IMR-90 (cell line): ENCODE measurements around the gene LRRN2. TPM values are rescaled to one million over a fixed set of nuclear protein-coding genes. Genes with fewer than 3 reads are reported as not detected.

Experiments used
- ATAC-seq: fragments of 200-7000 bp; cut with Tn5 transposase; 2 replicates; pipeline ENCODE4 v1.9.1; 2020; ENCODE audit warnings: low read depth, mild to moderate bottlenecking, moderate library complexity
- BruUV-seq: library from RNA; stranded (reverse); fragments of 400-500 nt; replicated peaks from 2 replicates; lab custom pipeline; 2021; lab: Mats Ljungman, UMichigan
- CTCF ChIA-PET: fragments of 300-600 bp; formaldehyde crosslinking; extraction: SDS; loops from one replicate; lab custom pipeline; 2021; ENCODE audit warnings: antibody characterized with exemption; lab: Yijun Ruan, JAX
- POLR2A ChIA-PET: fragments of 300-600 bp; sonication (Branson Sonifier 250); formaldehyde crosslinking; loops from one replicate; lab custom pipeline; 2022; ENCODE audit warnings: antibody characterized with exemption; ENCODE audit not compliant: unreplicated experiment; lab: Charles Lee
- DNase-seq: peaks from one replicate; pipeline ENCODE4 v3.0.0; 2013
- H2AFZ ChIP-seq: replicated peaks from 2 replicates; pipeline ENCODE3; 2013; ENCODE audit warnings: low read length, mild to moderate bottlenecking; ENCODE audit not compliant: poor library complexity
- H2AK5ac ChIP-seq: 2 replicates; pipeline ENCODE4 v1.6.1; 2013; ENCODE audit warnings: low read depth, low read length, inconsistent platforms
- H2AK9ac ChIP-seq: replicated peaks from 2 replicates; pipeline ENCODE3; 2013; ENCODE audit warnings: mild to moderate bottlenecking, low read depth, low read length, moderate library complexity; ENCODE audit not compliant: poor library complexity
- H2BK120ac ChIP-seq: 2 replicates; pipeline ENCODE4 v1.6.1; 2013; ENCODE audit warnings: low read depth, low read length, inconsistent platforms
- H2BK15ac ChIP-seq: 3 replicates; pipeline ENCODE4 v1.6.1; 2013; ENCODE audit warnings: low read depth, low read length, inconsistent platforms
- H2BK20ac ChIP-seq: 2 replicates; pipeline ENCODE4 v1.6.1; 2013; ENCODE audit warnings: low read depth, mild to moderate bottlenecking, inconsistent platforms, low read length, moderate library complexity
- H2BK5ac ChIP-seq: 2 replicates; pipeline ENCODE4 v1.6.1; 2013; ENCODE audit warnings: mild to moderate bottlenecking, low read depth, low read length, inconsistent platforms; ENCODE audit not compliant: poor library complexity, severe bottlenecking
- H3K14ac ChIP-seq: replicated peaks from 2 replicates; pipeline ENCODE4 v1.6.1; 2013; ENCODE audit warnings: low read depth, low read length, inconsistent platforms
- H3K18ac ChIP-seq: 2 replicates; pipeline ENCODE4 v1.6.1; 2013; ENCODE audit warnings: low read depth, low read length, control low read depth
- H3K23ac ChIP-seq: 2 replicates; pipeline ENCODE4 v1.6.1; 2013; ENCODE audit warnings: low read depth, low read length, inconsistent platforms
- H3K27ac ChIP-seq: 2 replicates; pipeline ENCODE4 v1.5.1; 2013; ENCODE audit warnings: mild to moderate bottlenecking, control low read depth, low read length; ENCODE audit not compliant: insufficient read depth
- H3K27me3 ChIP-seq: 2 replicates; pipeline ENCODE4 v1.6.1; 2013; ENCODE audit warnings: low read length; ENCODE audit not compliant: control insufficient read depth, insufficient read depth
- H3K36me3 ChIP-seq: 2 replicates; pipeline ENCODE4 v1.6.1; 2013; ENCODE audit warnings: low read length, mixed read lengths; ENCODE audit not compliant: control insufficient read depth, insufficient read depth
- H3K4ac ChIP-seq: 2 replicates; pipeline ENCODE4 v1.6.1; 2013; ENCODE audit warnings: low read depth, low read length, inconsistent platforms
- H3K4me1 ChIP-seq: 2 replicates; pipeline ENCODE4 v1.6.1; 2013; ENCODE audit warnings: low read length, mixed read lengths; ENCODE audit not compliant: control insufficient read depth, insufficient read depth
- H3K4me2 ChIP-seq: 2 replicates; pipeline ENCODE4 v1.6.1; 2013; ENCODE audit warnings: low read depth, mild to moderate bottlenecking, control low read depth, low read length, moderate library complexity
- H3K4me3 ChIP-seq: 2 replicates; pipeline ENCODE4 v1.5.1; 2013; ENCODE audit warnings: low read depth, mild to moderate bottlenecking, control low read depth, low read length, moderate library complexity; ENCODE audit not compliant: insufficient read depth
- H3K56ac ChIP-seq: 2 replicates; pipeline ENCODE4 v1.6.1; 2013; ENCODE audit warnings: low read length, inconsistent platforms; ENCODE audit not compliant: insufficient read depth; ENCODE audit errors: extremely low read depth
- H3K79me1 ChIP-seq, 2 experiments: 2 replicates each; pipeline ENCODE4 v1.6.1; 2013; ENCODE audit warnings: low read length in 2 of 2, inconsistent platforms in 1 of 2, low read depth in 1 of 2
- H3K9ac ChIP-seq: 2 replicates; pipeline ENCODE4 v1.6.1; 2013; ENCODE audit warnings: low read depth, low read length, control low read depth
- H3K9me1 ChIP-seq: 2 replicates; pipeline ENCODE4 v1.6.1; 2013; ENCODE audit warnings: low read length, inconsistent platforms; ENCODE audit not compliant: insufficient read depth
- H3K9me3 ChIP-seq: 2 replicates; pipeline ENCODE4 v1.6.1; 2013; ENCODE audit warnings: low read length; ENCODE audit not compliant: control insufficient read depth, insufficient read depth
- H4K20me1 ChIP-seq: 2 replicates; pipeline ENCODE4 v1.6.1; 2013; ENCODE audit warnings: low read length, inconsistent platforms; ENCODE audit not compliant: insufficient read depth
- H4K5ac ChIP-seq: 2 replicates; pipeline ENCODE4 v1.6.1; 2013; ENCODE audit warnings: mild to moderate bottlenecking, low read depth, low read length, control low read depth
- H4K8ac ChIP-seq, 2 experiments: 2 replicates each; pipeline ENCODE4 v1.6.1; 2013; ENCODE audit warnings: low read depth in 2 of 2, low read length in 2 of 2, control low read depth in 1 of 2, inconsistent platforms in 1 of 2
- H4K91ac ChIP-seq: 2 replicates; pipeline ENCODE4 v1.6.1; 2013; ENCODE audit warnings: low read depth, low read length, inconsistent platforms; ENCODE audit not compliant: insufficient read depth
- POLR2A ChIP-seq: IDR thresholded peaks from 2 replicates; pipeline ENCODE4 v1.6.1; 2012; ENCODE audit warnings: mild to moderate bottlenecking, low read depth, low read length
- RAD21 ChIP-seq: IDR thresholded peaks from 2 replicates; pipeline ENCODE4 v1.6.1; 2012; ENCODE audit warnings: low read length, improper control_type of control experiment
- WGBS, 2 experiments: methylation state at CpG; one replicate each; pipeline versions ENCODE4 v1.1.5 to v1.1.7; 2013; ENCODE audit warnings: missing lambda C conversion rate in 2 of 2; ENCODE audit not compliant: insufficient read length in 1 of 2; ENCODE audit errors: extremely low coverage in 2 of 2; 5-methylcytosine and 5-hydroxymethylcytosine counted together
- dilution Hi-C: fragments of 300-500 bp; cut with HindIII; formaldehyde crosslinking; loops from one replicate; pipeline ENCODE4 v1.14.3; 2018; ENCODE audit warnings: low sequenced_read_pairs; ENCODE audit not compliant: unreplicated experiment
- in situ Hi-C: fragments of 300-500 bp; cut with MboI; formaldehyde crosslinking; loops from 3 replicates; pipeline ENCODE4 v1.14.3; 2019; ENCODE audit warnings: low sequenced_read_pairs, inconsistent platforms, mixed read lengths
- intact Hi-C: fragments of 100-400 bp; cut with micrococcal nuclease; formaldehyde crosslinking; loops from 2 replicates; pipeline ENCODE4 v1.10.0; 2022
- polyA plus RNA-seq, 3 experiments: library from polyadenylated mRNA; depleted of rRNA; stranded (reverse); fragments of >200 nt; gene quantifications; 2 replicates each; pipeline ENCODE4 v1.2.3, GENCODE V29; 2012; ENCODE audit warnings: low replicate concordance in 1 of 3
- total RNA-seq: library from RNA; depleted of rRNA; stranded (reverse); fragments of >200 nt; gene quantifications from 2 replicates; pipeline ENCODE4 v1.2.3, GENCODE V29; 2012

The LRRN2 gene
- total and polyA plus RNA-seq, 2 of the 4 experiments (the other 2 are of a cell fraction): not detected

GRCh38 chr1:204618148-204618760, 67.3 kb downstream of the LRRN2 start:
- Histone ChIP-seq H2BK120ac (no peak overlapping the region), H2BK5ac (no peak overlapping the region), H3K79me1 (no peaks in the 10 kb centered on the region), H2AK9ac (no peak overlapping the region), H3K9me1 (no peaks in the 10 kb centered on the region), H3K27ac (no peak overlapping the region), H3K18ac (no peak overlapping the region), H2BK15ac (no peak overlapping the region), H2AK5ac (no peak overlapping the region), H3K56ac (no peak overlapping the region), H3K36me3 (no peaks in the 10 kb centered on the region), H3K9me3 (no peaks in the 10 kb centered on the region), H3K4me3 (no peak overlapping the region), H3K4me1 (no peaks in the 10 kb centered on the region), H3K27me3 (peaks cover 51% of the 10 kb centered on the region), H3K4me2 (no peak overlapping the region), H3K14ac (no peak overlapping the region), H2BK20ac (no peak overlapping the region), H2AFZ (no peak overlapping the region), H3K4ac (no peak overlapping the region), H4K5ac (no peak overlapping the region), H4K20me1 (no peaks in the 10 kb centered on the region), H4K8ac (no peak overlapping the region), H3K23ac (no peak overlapping the region), H4K91ac (no peak overlapping the region), H3K9ac (no peak overlapping the region)
- WGBS, 2 experiments: 79% methylated on average over 4 of the region's 20 CpGs; no CpG with 5 or more reads in 1 of the 2 experiments
- dilution Hi-C loops: no loop called here
- ChIA-PET CTCF (no interaction called here), POLR2A (no interaction called here)
- BruUV-seq: no TSS peak
- intact Hi-C loops: no loop called here
- in situ Hi-C loops: no loop called here
- DNase-seq (no peak), ATAC-seq (no peak)
- TF ChIP-seq RAD21: no peak
- TF ChIP-seq POLR2A: no peak
